ENCODE data around the gene CAMK2A.

DNA sequence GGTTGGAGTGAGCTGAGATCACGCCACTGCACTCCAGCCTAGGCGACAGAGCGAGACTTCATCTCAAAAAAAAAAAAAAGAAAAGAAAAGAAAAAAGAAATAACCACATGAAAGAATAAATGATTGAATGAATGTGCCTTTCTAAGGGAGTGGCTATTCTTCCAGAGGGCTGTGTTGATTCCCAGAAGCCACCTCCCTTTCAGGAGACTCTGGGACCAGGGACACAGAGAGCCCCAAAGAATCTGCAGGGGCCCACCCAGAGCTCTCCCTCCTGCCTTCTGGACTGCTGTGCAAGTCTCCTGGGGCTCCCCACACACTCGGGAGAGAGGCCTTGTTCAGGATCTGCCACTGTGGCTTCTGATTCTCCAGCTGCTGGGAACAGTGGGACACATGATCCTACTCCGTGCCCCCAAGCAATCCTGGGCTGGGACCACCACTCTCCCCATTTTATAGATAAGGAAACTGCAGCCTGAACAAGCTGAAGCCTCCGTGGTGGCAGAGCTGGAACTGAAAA is 23.6 kb downstream of the CAMK2A start:
- TF ChIP-seq CTCF (IDR thresholded peaks at IDR 0.05) (no peak), POLR2A (IDR thresholded peaks at IDR 0.05) (no peak), POLR2AphosphoS5 (IDR thresholded peaks at IDR 0.05) (no peak), EP300 (IDR thresholded peaks at IDR 0.05) (no peak)

All from gastroesophageal sphincter (tissue), 3 donors.